Stimulated activated naive CD8-positive, alpha-beta T cell treated with anti-CD3 and anti-CD28 coated beads, Interleukin-15, amount 100 ng/mL, for 72 hours (primary cell): ENCODE results near the gene KRTAP27-1.

Source experiments
- ATAC-seq: fragments of 150-1000 bp; cut with Tn5 transposase; 2 replicates; pipeline ENCODE4 v1.10.0; 2021; ENCODE audit warnings: mild to moderate bottlenecking, moderate library complexity
- DNase-seq, 2 donors: peaks; one replicate each; pipeline ENCODE4 v3.0.0; 2021 to 2022
- H3K27ac Mint-ChIP-seq, 2 donors: one replicate each; pipeline ENCODE4 v1.8.0; 2022; ENCODE audit warnings: mild to moderate bottlenecking in 2 of 2, mixed read lengths in 2 of 2, moderate library complexity in 2 of 2
- H3K27me3 Mint-ChIP-seq: one replicate; pipeline ENCODE4 v1.8.0; 2022; ENCODE audit warnings: mixed read lengths
- H3K4me1 Mint-ChIP-seq: one replicate; pipeline ENCODE4 v1.8.0; 2022; ENCODE audit warnings: mild to moderate bottlenecking, mixed read lengths
- H3K4me3 Mint-ChIP-seq, 2 donors: one replicate each; pipeline ENCODE4 v1.8.0; 2022; ENCODE audit warnings: mild to moderate bottlenecking in 2 of 2, mixed read lengths in 2 of 2, moderate library complexity in 1 of 2
- H3K9me3 Mint-ChIP-seq, 2 donors: one replicate each; pipeline ENCODE4 v1.8.0; 2022; ENCODE audit warnings: mixed read lengths in 2 of 2

The KRTAP27-1 gene, protein sequence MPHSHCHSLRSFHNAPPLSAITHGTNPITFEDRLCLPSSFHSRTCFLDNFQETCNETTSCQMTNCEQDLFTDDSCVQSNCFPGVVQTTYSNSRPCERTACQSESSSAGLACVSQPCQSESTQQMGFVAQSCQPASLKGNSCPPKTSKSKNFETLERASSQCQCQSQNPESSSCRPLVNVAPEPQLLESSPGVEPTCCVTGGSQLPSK

DNA sequence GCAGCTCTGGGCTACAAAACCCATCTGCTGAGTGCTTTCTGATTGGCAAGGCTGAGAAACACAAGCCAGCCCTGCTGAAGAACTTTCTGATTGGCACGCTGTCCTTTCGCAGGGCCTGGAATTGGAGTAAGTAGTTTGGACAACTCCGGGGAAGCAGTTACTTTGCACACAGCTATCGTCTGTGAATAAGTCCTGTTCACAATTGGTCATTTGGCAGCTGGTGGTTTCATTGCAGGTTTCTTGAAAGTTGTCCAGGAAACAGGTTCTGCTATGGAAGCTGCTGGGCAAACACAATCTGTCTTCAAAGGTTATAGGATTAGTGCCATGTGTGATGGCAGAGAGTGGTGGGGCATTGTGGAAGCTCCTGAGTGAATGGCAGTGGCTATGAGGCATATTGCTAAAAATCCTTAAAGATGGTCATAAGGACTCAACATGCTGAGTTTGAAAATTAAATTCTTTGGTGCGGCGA is at the start of gene KRTAP27-1:
Gene KRTAP27-1 (minus strand): TSS at position 419 of the 469 bp plus-strand sequence. CDS start 26 bp downstream, at position 393.
- ATAC-seq (no peak), DNase-seq (no peak)
- Mint-ChIP-seq H3K4me1 (no peaks in the 10 kb centered on the region), H3K27ac (peak within 1 kb of the TSS in 1 of 2 donors; percentile 11), H3K4me3 (no peak within 1 kb of the TSS), H3K27me3 (no peaks in the 10 kb centered on the region), H3K9me3 (no peaks in the 10 kb centered on the region)

DNA sequence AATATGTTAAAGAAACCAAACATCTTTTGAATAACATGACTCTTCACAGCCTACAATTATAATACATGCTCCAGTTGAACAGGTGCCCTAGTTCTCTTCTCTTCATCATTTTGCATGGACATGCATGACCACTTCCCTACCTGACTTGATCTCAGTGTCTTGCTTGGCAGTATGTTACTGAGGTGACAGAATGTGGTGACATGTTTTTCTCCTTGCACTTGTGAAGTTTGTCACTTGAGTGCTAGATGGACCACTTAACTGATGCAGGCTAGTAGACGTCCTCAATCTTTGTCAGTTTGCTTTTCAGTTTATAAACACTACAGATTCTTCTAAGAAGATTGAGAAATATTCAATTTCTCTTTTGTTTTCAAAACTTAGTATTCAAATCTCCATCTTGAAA is 44.7 kb upstream of the KRTAP27-1 start:
- Mint-ChIP-seq H3K9me3 (peaks cover 0 to 12% of the 10 kb centered on the region in 2 donors), H3K27ac (no peak overlapping the region), H3K4me1 (no peaks in the 10 kb centered on the region), H3K4me3 (no peak overlapping the region), H3K27me3 (peaks cover 23% of the 10 kb centered on the region)
- no peak for ATAC-seq
- DNase-seq, result no peak

DNA sequence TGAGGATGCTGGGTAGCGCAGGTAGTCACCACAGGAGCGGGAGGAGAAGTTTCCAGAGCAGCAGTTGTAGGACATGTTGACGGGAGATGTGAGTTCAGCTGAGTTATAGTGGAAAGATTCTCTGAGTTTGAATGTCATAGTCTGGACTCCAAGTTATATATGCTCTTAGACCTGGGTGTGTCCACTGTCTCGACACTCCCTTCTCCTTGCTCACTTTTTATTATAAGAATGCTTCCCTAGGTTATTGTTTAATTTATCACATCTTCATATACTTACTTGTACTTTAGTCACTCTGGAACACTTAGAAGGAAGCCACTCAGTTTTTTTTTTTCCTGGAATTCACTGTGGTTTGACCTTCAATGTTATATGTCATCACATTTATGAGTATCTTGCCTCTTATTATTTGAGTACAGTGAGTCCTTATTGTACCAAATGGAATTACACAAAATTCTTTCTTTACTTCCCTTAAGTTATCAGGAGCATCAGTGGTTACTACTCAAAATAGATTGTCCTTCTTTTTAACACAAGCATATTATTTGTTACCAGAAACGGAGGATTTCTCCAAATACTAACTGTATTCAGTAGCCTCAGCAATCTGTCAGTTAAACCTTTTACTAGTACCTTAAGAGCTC is 34.8 kb upstream of the KRTAP27-1 start, which contains the start of gene KRTAP13-2:
Gene KRTAP13-2 (minus strand): TSS at position 133 of the 632 bp plus-strand sequence. CDS start 58 bp downstream, at position 75.
- Mint-ChIP-seq H3K4me1 (no peaks in the 10 kb centered on the region), H3K27me3 (no peaks in the 10 kb centered on the region), H3K4me3 (no peak within 1 kb of the TSS), H3K9me3 (no peaks in the 10 kb centered on the region), H3K27ac (no peak within 1 kb of the TSS)
- ATAC-seq, result no peak
- no peak for DNase-seq

DNA sequence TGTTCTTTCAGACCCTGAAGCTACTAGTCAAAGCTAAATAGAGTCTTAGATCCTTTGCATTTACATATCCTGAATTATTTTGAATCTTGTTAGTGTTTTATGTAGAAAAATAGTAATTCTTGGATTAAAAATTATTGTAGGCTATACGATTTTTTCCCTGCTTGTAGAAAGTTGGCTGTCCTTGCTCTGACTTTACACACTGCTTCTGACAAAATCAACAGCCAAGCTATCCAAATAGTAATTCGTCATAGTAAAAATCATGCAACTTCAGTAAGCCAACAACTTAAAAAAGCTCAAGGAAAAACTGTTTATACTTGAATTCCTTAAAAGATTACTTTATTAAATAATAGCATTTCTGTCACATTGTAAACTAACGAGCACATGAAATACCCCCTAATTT is 18.4 kb upstream of the KRTAP27-1 start:
- Mint-ChIP-seq H3K27me3 (peaks cover 22% of the 10 kb centered on the region), H3K4me3 (no peak overlapping the region), H3K9me3 (no peaks in the 10 kb centered on the region), H3K4me1 (no peaks in the 10 kb centered on the region), H3K27ac (no peak overlapping the region)
- no peak for DNase-seq
- ATAC-seq, result no peak

DNA sequence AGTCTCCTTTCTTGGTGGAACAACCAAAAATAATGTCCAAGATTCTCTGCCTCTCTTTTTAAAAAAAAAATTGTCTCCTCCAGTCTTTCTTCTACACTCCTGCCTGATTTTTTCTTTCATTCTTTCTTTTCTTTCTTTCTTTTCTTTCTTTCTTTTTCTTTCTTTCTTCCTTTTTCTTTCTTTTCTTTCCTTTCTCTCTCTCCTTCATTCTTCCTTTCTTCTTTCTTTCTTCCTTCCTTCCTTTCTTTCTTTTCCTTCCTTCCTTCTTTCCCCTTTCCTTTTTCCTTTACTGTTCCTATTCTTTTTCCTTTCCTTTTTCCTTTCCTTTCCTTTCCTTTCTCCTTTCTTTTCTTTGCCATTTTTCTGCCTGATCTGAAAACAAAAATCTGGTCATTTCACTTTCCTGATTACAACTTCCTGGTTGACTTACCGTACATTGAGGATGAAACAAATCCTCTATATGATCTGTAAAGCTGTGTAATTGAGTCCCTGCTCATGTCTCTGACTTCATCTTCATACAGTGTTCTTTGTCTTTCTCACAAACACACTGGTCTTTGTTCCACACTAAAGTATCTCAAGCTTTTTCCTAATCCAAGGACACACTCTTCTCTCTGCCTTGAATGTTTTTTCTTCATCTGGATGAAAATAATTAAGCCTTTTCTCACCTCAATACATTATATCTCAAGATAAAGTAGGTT is 17.0 kb upstream of the KRTAP27-1 start:
- H3K9me3 Mint-ChIP-seq, result no peaks in the 10 kb centered on the region
- no peak overlapping the region for H3K27ac Mint-ChIP-seq

DNA sequence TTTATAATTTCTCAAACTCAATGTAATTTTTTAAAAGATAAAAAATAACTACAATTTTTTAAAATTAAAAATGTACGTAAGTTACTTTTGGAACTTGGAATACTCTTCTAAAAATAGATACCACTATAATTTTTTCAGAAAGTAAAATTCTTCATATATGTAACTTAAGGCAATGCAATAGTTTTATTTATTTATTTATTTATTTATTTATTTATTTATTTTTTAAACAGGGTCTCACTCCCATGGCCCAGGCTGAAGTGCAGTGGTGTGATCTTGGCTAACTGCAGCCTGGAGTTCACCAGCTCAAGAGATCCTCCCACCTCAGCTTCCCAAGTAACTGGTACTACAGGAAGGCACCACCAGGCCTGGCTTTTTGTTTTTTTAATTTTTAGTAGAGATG is 14.0 kb upstream of the KRTAP27-1 start:
- H3K27ac Mint-ChIP-seq, result no peak overlapping the region
- H3K4me3 Mint-ChIP-seq, result no peak overlapping the region
- ATAC-seq (no peak), DNase-seq (no peak)
- peaks cover 28% of the 10 kb centered on the region for H3K27me3 Mint-ChIP-seq
- H3K4me1 Mint-ChIP-seq, result no peaks in the 10 kb centered on the region
- H3K9me3 Mint-ChIP-seq, result no peaks in the 10 kb centered on the region

More for the DNA sequence above, 17.0 kb upstream of the KRTAP27-1 start:
- Mint-ChIP-seq H3K4me3 (no peak overlapping the region), H3K4me1 (no peaks in the 10 kb centered on the region), H3K27me3 (peaks cover 22% of the 10 kb centered on the region)
- DNase-seq, result no peak
- no peak for ATAC-seq

DNA sequence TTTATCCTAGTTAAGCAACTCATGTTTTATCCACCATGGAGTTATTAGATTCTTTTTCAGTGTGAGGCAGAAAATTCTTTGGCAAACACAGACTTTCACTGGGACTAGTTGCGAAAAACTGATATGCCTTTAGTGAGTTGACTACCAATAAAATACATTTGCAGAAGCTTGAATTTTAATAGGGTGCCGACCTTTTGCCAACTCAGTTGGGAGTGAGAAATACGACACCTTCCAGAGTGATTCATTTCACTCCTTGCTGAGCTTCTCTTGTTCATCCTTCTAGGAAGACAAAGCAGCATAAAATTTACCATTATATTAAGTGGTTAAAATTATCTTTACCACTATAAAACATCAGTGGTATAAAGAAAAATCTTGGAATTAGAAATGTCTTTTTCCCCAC is 12.1 kb upstream of the KRTAP27-1 start:
- H3K27ac Mint-ChIP-seq, result no peak overlapping the region
- ATAC-seq (no peak), DNase-seq (no peak)
- H3K4me3 Mint-ChIP-seq, result no peak overlapping the region
- no peaks in the 10 kb centered on the region for H3K4me1 Mint-ChIP-seq
- no peaks in the 10 kb centered on the region for H3K9me3 Mint-ChIP-seq
- peaks cover 18% of the 10 kb centered on the region for H3K27me3 Mint-ChIP-seq

DNA sequence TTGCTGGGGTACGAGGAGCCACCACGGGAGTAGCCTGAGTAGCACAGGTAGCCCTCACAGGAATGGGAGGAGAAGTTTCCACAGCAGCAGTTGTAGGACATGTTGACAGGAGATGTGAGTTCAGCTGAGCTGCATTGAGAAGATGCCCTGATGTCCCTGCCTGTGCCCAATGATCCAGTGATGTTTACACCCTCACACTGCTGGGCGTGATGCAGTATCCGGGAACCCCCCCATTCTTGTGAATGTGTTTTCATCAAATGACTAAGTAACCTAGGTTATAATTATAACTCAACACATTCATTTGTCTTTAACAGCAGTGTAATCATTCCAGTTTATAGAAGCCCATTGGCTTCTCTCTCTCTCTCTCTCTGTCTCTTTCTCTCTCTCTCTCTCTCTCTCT is 11.0 kb upstream of the KRTAP27-1 start, which contains the start of gene KRTAP23-1:
Gene KRTAP23-1 (minus strand): TSS at position 101 of the 400 bp plus-strand sequence. CDS start 0 bp downstream, at position 101.
- H3K4me3 Mint-ChIP-seq, result no peak within 1 kb of the TSS
- H3K4me1 Mint-ChIP-seq, result no peaks in the 10 kb centered on the region
- no peak within 1 kb of the TSS for H3K27ac Mint-ChIP-seq
- H3K27me3 Mint-ChIP-seq, result peaks cover 13% of the 10 kb centered on the region
- DNase-seq (no peak), ATAC-seq (peak; percentile 35)
- H3K9me3 Mint-ChIP-seq, result no peaks in the 10 kb centered on the region

DNA sequence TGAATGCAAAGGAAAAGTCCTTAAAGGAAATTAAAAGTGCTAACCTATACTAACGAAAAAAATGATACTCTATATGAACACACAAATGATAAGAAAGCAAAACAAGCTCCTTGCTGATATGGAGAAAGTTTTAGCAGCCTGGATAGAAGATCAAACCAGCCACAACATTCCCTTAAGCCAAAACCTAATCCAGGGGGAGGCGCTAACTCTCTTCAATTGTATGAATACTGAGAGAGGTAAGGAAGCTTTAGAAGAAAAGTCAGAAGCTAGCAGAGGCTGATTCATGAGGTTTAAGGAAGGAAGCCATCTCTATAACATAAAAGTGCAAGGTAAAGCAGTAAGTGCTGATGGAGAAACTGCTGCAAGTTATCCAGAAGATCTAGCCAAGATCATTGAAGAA is 7.5 kb upstream of the KRTAP27-1 start:
- H3K4me3 Mint-ChIP-seq, result no peak overlapping the region
- H3K27me3 Mint-ChIP-seq, result peaks cover 7% of the 10 kb centered on the region
- H3K9me3 Mint-ChIP-seq, result no peaks in the 10 kb centered on the region
- H3K27ac Mint-ChIP-seq, result no peak overlapping the region
- DNase-seq (no peak), ATAC-seq (no peak)
- H3K4me1 Mint-ChIP-seq, result no peaks in the 10 kb centered on the region

DNA sequence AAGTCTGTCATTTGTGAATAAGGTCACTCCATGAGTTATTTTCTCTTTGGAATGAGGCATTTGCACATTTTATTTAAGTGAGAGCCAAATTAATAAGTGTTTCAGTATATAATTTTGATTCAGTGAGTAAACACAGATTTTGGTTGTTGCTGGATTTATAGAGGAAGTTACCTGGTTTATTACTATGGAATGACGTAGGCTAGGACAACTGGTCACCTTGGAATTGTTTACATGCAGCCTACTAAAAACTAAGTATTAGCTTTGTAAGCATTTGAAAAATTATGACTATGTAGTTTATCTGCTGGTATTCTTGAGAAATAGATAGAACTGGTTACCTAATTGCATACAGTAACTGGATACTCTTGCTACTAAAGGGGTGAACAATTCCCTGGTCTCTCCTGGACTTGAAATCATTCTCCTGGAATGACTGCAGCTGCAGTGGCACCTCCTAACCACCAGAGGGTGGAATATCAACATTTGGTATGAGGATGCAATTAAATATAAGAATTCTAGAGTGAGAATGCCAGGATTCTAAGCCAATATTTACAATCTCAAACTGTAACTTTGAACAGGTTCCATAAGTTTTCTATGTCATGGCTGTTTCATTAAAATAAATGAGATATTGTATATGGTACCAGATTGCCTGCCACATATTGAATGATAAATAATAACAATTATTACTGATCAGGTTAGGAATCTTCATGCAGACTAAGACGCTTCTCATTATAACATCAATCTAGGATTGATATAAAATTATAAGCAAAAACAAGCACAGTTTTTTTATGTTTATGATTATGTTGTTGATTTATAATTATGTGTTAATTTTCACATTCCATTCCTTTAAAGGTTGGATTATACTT is 3.5 kb upstream of the KRTAP27-1 start:
- DNase-seq (peak; percentile 2 to 15), ATAC-seq (no peak)
- H3K9me3 Mint-ChIP-seq, result no peaks in the 10 kb centered on the region
- H3K4me3 Mint-ChIP-seq, result no peak overlapping the region
- H3K27ac Mint-ChIP-seq, result no peak overlapping the region
- no peaks in the 10 kb centered on the region for H3K27me3 Mint-ChIP-seq
- H3K4me1 Mint-ChIP-seq, result no peaks in the 10 kb centered on the region

DNA sequence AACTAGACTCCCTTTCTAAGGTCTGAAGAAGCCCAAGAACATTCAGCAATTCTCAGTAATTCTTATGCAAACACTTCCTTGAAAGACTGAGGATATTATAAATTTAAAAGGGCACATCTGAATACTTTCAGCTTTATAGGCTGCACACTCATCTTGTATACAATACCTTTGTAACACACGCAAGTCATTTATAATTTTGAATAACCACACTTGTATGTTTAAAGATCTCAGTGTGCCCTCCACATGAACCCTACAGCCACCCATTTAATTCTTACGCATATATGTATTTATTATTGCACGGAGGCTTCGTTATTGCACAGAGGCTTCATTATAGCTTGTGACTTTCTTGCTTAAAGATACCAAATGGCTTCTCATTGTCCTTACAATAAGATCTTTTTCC is 1.2 kb upstream of the KRTAP27-1 start:
- Mint-ChIP-seq H3K4me3 (no peak overlapping the region), H3K4me1 (no peaks in the 10 kb centered on the region), H3K27ac (no peak overlapping the region), H3K27me3 (no peaks in the 10 kb centered on the region), H3K9me3 (no peaks in the 10 kb centered on the region)
- ATAC-seq, result no peak
- DNase-seq, result no peak

DNA sequence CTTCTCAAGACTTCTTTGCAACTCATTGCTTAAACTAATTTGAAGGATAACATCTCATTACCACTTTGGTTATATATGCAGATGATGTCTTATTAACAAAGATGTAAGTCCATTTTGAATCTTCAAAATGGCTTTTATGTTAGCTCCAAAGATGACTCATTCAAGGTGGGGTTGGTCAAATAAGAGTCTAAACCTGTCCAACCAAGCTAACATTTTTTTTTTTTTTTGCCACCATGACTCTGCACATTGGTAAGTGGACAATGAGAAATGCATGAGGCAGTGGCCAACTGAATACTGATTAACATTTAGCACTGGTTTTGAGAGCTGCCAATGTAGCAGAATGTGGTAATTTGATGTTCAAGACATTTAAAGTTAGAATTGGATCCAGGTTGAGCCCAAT is 278 bp upstream of the KRTAP27-1 start:
- no peaks in the 10 kb centered on the region for H3K9me3 Mint-ChIP-seq

DNA sequence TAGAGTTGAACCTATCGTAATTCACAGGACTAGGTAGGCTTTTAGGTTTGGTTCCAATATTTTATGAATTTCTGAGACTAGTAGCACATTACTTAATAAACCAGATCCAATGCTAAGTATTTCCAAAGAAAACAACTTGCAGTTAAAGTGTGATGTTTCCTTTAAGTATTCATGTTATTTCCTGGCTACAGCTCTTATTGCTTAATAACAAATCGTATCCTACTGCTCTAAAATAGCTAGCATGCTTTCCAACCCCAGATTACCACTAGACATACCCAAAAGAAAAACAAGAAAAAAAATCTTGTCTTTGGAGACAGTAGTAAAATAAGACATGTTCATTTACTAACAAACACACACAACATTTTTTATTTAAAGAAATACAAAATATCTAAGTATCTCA is 898 bp downstream of the KRTAP27-1 start:
- Mint-ChIP-seq H3K4me1 (no peaks in the 10 kb centered on the region), H3K4me3 (no peak overlapping the region)

More for the DNA sequence above, 278 bp upstream of the KRTAP27-1 start:
- no peaks in the 10 kb centered on the region for H3K27me3 Mint-ChIP-seq
- no peak overlapping the region for H3K27ac Mint-ChIP-seq
- H3K4me3 Mint-ChIP-seq, result no peak overlapping the region
- no peak for DNase-seq
- no peaks in the 10 kb centered on the region for H3K4me1 Mint-ChIP-seq
- no peak for ATAC-seq

DNA sequence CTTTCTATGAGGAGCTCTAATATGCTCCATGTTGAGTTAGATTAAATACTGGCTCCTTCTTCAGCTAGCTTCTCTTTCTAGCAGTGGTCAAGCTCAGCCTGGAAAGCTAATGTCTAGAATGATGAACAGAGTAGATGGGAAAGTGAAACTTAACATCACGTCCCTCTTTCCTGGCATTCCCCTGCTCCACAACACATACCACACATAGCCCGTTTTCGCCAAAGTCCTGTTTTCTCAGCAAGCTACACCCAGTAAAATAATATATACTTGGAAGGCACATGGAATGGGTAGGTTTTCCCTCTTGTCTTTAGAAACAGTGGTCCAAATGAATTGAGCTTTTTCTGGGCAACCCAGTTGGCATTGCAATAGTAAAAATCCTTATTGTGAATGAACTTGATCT is 3.8 kb downstream of the KRTAP27-1 start:
- DNase-seq (no peak), ATAC-seq (no peak)
- Mint-ChIP-seq H3K4me1 (no peaks in the 10 kb centered on the region), H3K9me3 (no peaks in the 10 kb centered on the region), H3K27ac (no peak overlapping the region), H3K27me3 (no peaks in the 10 kb centered on the region), H3K4me3 (no peak overlapping the region)

More for the DNA sequence above, 898 bp downstream of the KRTAP27-1 start:
- DNase-seq (no peak), ATAC-seq (no peak)
- Mint-ChIP-seq H3K9me3 (no peaks in the 10 kb centered on the region), H3K27ac (no peak overlapping the region), H3K27me3 (no peaks in the 10 kb centered on the region)

DNA sequence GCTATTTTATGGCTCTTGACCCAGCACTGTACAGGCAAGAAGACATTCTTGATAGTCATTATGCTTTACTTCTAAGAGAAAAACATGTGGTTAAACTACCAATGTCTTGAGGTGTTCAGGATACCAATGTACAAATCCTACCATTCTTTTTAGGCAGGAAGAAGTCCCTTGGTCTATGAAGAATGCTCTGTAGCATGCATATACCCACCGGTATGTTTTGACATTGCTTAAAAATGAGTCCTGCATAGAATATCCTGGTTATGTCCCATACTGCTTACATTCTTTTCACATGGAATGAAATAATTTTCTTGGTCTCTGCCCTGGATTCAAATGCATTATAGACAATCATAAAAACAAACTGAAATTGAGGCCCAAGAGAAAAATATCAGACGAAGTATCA is 4.8 kb downstream of the KRTAP27-1 start:
- no peak overlapping the region for H3K4me3 Mint-ChIP-seq
- no peaks in the 10 kb centered on the region for H3K27me3 Mint-ChIP-seq
- H3K4me1 Mint-ChIP-seq, result no peaks in the 10 kb centered on the region
- ATAC-seq (no peak), DNase-seq (no peak)
- H3K27ac Mint-ChIP-seq, result no peak overlapping the region
- H3K9me3 Mint-ChIP-seq, result no peaks in the 10 kb centered on the region
